GM19239 (cell line): ENCODE data around the gene KMT2D.
"Not testable (repeated sequence)": the region's sequence is repeated elsewhere in the genome, so short reads cannot be mapped to it uniquely, and the experiment has no call there.

Source experiments
- DNase-seq: peaks from one replicate; pipeline ENCODE4 v3.0.0; 2011; ENCODE audit warnings: low spot score; ENCODE audit not compliant: insufficient read length
- FAIRE-seq: peaks from 2 replicates; lab custom pipeline; 2011; peaks lifted over from hg19 to GRCh38; lab: Jason Lieb, UNC

The KMT2D gene

GRCh38 chr12:49088932-49089330 is 28.3 kb upstream of the KMT2D start:
- no peak for FAIRE-seq

GRCh38 chr12:49088150-49088931 is 27.7 kb upstream of the KMT2D start:
- FAIRE-seq (peak; percentile 87), DNase-seq (peak; percentile 88)

More at GRCh38 chr12:49088932-49089330, 28.3 kb upstream of the KMT2D start:
- no peak for DNase-seq

DNA sequence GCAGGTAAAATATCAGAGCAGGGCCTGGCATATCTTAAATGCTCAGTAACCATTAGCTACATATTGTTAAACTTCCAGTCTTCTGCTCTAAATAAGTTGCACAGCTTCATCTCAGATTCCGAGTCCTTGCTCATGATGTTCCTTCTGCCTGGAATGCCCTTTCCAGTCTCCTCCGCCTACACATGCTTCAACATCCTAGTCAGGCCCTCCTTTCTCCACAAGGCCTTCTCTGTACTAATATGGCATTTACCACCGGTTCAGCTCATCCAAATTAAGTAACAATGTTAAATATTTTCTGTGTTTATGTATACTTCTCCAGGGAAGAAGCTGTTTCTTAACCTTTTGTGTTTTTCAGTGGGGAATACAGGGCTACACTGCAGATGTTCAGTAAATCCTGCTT is 25.5 kb upstream of the KMT2D start:
- no peak for FAIRE-seq
- DNase-seq, result no peak

GRCh38 chr12:49084438-49084837 is 23.8 kb upstream of the KMT2D start:
- no peak for FAIRE-seq
- DNase-seq, result no peak

DNA sequence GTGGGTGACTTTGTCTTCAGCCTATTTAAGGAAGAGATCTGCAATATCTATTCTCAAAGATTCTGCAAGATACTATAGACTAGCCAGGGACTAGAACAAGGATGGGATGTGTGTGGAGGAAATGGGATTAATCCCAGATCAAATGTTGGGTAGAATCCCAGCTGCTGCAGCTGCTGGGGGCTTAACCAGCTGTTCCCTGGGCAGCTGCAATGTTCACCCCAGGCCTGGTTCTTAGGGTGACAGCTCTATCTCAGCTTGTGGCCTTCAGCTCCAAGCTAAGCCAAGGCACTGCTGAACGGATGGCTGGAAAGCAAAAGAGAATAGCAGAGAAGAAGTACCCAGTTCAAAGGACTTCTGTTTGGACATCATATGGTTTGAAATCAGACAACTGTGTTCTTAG is 19.2 kb upstream of the KMT2D start:
- DNase-seq (no peak), FAIRE-seq (no peak)

DNA sequence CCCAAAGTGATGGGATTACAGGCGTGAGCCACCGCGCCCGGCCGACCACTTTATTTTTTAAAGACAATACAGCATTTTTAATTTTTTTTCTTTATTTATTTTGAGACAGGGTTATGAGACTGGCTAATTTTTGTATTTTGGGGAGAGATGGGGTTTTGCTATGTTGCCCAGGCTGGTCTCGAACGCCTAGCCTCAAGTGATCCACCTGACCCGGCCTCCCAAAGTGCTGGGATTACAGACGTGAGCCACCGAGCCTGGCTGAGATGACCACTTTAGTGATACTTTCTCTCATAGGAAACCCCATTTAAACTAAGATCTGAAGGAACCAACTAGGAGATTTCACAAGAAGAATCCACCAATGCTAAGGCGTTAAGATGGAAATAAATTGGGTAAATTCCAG is 10.4 kb upstream of the KMT2D start:
- FAIRE-seq, result no peak

GRCh38 chr12:49069507-49070346 is 9.1 kb upstream of the KMT2D start, which contains the start of gene RHEBL1:
TSS of gene RHEBL1 (minus strand) at chr12:49069979. CDS start at chr12:49069785, 194 bp downstream.
- DNase-seq, result peak; percentile 87
- FAIRE-seq, result peak; percentile 91

More for the DNA sequence above, 10.4 kb upstream of the KMT2D start:
- DNase-seq, result no peak

- FAIRE-seq, result no peak
- DNase-seq, result no peak
Measured at GRCh38 chr12:49068879-49069506, 8.4 kb upstream of the KMT2D start.

- no peak for DNase-seq
- no peak for FAIRE-seq
Measured at GRCh38 chr12:49066120-49066519, 5.5 kb upstream of the KMT2D start.

GRCh38 chr12:49064767-49065152 is 4.2 kb upstream of the KMT2D start:
- DNase-seq, result no peak
- no peak for FAIRE-seq

DNA sequence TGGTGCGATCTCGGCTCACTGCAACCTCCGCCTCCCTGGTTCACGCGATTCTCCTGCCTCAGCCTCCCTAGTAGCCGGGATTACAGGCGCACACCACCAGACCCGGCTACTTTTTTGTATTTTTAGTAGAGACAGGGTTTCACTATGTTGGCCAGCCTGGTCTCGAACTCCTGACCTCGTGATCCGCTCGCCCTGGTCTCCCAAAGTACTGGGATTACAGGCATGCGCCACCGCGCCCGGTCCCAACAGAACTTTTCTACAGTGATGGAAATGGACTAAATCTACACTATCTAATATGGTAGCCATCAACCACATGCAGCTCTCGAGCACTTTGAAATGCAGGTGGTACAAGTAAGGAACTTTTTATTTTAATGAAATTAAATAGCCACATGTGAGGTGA is 1.3 kb upstream of the KMT2D start:
- FAIRE-seq, DNase-seq: not testable (repeated sequence)

DNA sequence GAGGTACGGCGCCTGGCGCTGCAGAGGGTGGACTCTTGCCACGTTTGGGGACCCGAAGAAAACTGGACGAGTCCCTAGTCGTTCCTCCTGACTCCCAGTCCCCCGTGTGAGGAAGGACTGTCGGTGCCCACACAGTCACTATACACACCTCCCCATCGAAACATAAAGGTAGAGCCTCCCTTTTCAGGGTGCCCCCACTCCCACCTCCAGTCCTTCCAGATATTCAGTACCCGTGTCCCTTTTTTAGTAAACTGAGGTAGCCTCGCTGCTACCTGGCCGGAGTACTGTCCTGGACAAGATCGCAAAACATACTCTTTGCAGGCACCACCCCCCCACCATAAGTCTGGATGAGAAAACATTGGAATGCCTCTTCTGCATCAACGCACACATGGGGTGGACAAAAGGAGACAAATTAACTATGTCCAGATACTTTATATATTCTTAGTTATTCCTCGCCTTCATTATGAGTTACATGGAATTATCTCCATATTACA is 610 bp upstream of the KMT2D start:
- DNase-seq (no peak), FAIRE-seq (peak; percentile 69)

GRCh38 chr12:49059299-49060171 is 1.1 kb downstream of the KMT2D start:
- FAIRE-seq, result no peak
- no peak for DNase-seq

- FAIRE-seq (no peak), DNase-seq (no peak)
Measured at GRCh38 chr12:49059045-49059298, 1.6 kb downstream of the KMT2D start.

- DNase-seq (no peak), FAIRE-seq (no peak)
Measured at GRCh38 chr12:49058366-49059044, 2.1 kb downstream of the KMT2D start.

DNA sequence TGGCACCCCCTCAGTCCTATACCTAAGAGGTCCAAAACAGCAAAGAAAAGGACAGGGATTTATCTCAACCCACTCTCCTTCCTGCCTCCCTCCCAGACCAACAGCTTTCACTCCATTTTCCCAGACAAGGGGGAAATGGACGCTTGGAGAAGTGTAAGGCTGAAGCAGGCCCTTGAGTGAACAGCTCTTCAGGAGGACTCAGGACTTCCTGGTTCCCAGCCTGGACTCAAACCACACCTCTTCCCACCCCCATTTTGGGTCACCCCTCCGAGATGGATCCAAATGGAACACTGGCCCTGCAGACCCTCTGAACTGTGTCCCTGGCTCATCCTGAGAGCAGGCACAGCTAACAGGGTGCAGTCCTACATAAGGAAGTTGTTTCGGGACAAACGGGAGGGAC is 2.7 kb downstream of the KMT2D start:
- DNase-seq (no peak), FAIRE-seq (no peak)

- DNase-seq (peak; percentile 94), FAIRE-seq (peak; percentile 99)
Measured at GRCh38 chr12:49055978-49056754, 4.4 kb downstream of the KMT2D start.

DNA sequence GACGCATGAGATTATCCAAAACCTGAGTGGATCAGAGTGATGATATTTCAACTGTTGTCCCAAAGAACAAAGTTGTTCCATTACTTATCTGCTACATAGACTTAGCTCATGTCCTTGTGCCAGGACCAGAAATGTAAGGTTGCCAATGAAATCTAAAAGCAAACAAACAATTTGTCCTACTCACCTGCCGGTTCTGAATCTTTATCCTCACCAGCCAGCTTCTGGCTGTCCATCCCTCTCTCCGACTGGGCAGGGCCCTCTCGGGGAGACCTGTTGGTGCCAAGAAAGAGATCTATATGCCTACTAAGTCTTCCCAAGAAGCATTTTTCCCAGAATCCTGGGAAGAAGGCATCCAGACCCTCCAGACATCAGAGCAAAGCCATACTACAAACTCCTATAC is 5.5 kb downstream of the KMT2D start:
- no peak for FAIRE-seq

GRCh38 chr12:49054524-49054923 is 6.1 kb downstream of the KMT2D start:
- DNase-seq, result no peak
- no peak for FAIRE-seq

More for the DNA sequence above, 5.5 kb downstream of the KMT2D start:
- no peak for DNase-seq
